Astrocyte of the spinal cord (primary cell): Measurements from ENCODE around the gene ZCRB1.
A peak's percentile ranks its signal among the peaks of the same experiment; 100 is the strongest.

ENCODE experiments used
- DNase-seq: peaks from one replicate; pipeline ENCODE4 v3.0.0; 2011; ENCODE audit warnings: low read depth, low spot score
- H3K4me3 ChIP-seq: 2 replicates; pipeline ENCODE4 v1.5.1; 2011; ENCODE audit warnings: low read depth, mild to moderate bottlenecking, low read length, moderate library complexity
- in situ Hi-C: cut with HindIII; loops from 2 replicates; pipeline ENCODE4 v1.10.0; 2017; ENCODE audit warnings: low sequenced_read_pairs
- TF ChIP-seq, protein P1 (sequence below): IDR thresholded peaks from 2 replicates; pipeline ENCODE4 v1.5.1; 2012; ENCODE audit warnings: low read depth, mild to moderate bottlenecking, low read length, inconsistent platforms

Gene ZCRB1

DNA sequence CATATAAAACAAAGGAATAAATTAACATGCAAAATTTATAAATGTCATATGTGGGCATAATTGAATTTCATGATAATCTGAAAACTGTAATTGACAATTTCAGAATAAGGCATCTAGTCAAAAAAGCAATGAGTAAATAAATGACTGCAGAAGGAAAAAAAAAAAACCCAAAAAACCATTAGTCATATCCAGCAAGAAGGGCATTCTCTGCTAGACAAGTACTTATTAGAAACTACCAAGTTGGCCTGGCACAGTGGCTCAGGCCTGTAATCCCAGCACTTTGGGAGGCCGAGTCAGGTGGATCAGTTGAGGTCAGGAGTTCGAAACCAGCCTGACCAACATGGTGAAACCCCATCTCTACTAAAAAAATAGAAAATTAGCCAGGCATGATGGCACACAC is 17.5 kb downstream of the ZCRB1 start:
- no peak for DNase-seq
- TF ChIP-seq, protein P1, sequence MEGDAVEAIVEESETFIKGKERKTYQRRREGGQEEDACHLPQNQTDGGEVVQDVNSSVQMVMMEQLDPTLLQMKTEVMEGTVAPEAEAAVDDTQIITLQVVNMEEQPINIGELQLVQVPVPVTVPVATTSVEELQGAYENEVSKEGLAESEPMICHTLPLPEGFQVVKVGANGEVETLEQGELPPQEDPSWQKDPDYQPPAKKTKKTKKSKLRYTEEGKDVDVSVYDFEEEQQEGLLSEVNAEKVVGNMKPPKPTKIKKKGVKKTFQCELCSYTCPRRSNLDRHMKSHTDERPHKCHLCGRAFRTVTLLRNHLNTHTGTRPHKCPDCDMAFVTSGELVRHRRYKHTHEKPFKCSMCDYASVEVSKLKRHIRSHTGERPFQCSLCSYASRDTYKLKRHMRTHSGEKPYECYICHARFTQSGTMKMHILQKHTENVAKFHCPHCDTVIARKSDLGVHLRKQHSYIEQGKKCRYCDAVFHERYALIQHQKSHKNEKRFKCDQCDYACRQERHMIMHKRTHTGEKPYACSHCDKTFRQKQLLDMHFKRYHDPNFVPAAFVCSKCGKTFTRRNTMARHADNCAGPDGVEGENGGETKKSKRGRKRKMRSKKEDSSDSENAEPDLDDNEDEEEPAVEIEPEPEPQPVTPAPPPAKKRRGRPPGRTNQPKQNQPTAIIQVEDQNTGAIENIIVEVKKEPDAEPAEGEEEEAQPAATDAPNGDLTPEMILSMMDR, result no peak
- H3K4me3 ChIP-seq, result no peak overlapping the region
- in situ Hi-C loops, result no loop called here

DNA sequence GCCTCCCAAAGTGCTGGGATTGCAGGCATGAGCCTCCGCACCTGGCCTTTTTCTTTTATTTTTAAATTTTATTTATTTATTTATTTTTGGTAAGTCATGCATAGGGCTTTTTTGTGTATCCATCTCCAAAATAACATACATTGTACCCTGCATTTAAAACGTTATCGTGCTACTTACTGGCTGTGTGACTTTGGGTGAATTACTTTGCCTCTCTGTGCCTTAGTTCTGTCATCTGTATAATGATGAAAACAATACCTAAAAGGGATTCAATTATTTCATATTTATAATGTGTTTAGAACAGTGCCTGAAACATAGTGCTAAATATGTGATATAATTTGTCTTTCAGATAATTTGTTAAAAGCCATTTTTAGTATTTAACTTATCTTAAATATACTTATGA is 19.6 kb downstream of the ZCRB1 start:
- H3K4me3 ChIP-seq, result no peak overlapping the region
- in situ Hi-C loops, result no loop called here
- TF ChIP-seq, protein P1, result no peak
- DNase-seq, result no peak

DNA sequence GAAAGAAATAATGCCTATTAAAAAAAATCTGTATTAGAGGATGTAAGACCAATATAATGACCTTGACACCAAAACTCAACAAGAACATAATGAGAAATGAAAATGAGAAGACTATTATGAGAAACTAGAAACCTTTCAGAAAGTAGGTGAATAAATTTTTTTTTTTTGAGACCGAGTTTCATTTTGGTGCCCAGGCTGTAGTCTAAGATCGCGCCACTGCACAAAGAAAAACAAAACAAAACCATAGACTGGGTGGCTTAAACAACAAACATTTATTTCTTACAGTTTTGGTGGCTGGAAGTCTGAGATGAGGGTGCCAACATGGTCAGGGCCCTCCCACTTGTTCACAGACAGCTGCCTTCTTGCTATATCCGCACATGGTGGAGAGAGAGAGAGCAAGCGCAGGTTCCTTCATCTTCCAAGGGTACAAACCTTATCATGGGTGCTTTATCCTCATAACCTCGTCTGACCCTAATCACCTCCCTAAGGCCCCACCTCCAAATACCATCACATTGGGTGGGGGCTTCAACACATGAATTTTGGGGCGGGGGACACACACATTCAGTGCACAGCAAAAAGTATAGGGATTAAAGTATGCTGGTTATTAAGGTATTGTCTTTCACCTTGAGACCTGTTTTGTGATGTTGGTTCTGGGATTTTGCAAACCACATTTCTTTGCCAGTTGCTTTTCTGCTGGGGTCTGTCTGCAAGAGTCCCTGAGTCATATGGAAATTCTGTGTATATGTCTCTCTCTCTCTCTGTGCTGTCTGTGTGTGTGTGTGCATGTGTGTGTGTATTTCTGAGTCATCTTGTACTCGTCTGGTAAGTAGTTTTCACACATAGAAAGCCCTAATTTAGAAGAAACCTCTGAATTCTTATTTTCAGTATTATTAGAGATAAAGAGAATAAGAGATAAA is 26.2 kb downstream of the ZCRB1 start:
- H3K4me3 ChIP-seq, result no peak overlapping the region
- TF ChIP-seq, protein P1, result no peak
- peak; percentile 54 for DNase-seq
- in situ Hi-C loops, result no loop called here

DNA sequence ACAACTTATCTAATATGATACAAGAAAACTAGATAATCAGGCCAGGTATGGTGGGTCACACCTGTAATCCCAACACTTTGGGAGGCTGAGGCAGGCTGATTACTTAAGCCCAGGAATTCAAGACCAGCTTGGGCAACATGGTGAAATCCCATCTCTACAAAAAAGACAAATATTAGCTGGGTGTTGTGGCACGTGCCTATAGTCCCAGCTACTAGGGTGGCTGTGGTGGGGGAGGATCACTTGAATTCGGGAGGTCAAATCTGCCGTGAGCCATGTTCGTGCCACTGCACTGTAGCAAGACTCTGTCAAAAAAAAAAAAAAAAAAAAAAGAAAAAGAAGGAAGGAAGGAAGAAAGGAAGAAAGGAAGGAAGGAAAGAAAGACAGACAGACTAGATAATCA is 27.0 kb downstream of the ZCRB1 start:
- TF ChIP-seq, protein P1, result no peak
- H3K4me3 ChIP-seq, result no peak overlapping the region
- DNase-seq, result no peak
- in situ Hi-C loops, result no loop called here

DNA sequence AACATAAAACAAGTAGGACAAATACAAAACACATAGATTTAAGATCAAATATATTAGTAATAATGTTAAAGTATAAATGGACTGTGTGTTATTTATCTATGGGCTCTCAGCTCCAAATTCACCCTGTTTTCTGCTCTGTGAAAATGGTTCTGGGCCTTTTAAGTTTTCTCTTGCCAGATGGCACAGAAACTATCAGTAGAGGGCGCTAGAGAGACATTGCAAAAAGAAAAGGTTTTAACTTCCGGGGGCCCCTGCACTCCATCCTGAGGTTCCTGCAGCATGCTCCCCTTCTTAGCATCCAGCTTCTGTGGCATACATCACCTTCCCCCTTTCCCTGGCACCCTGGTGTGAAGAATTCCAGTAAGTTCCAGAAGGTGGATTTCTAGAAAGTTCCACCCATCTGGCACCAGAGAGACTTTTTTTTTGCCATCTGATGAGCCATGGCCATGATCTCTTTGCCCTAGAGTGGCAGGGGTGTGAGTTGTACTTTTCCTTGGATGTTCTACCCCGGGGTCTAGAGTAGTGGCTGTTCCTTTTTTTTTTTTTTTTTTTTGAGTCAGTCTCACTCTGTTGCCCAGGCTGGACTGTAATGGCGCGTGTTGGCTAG is 29.3 kb downstream of the ZCRB1 start:
- H3K4me3 ChIP-seq, result no peak overlapping the region
- peak; percentile 29 for DNase-seq
- TF ChIP-seq, protein P1, result peak; percentile 63
- in situ Hi-C loops, result no loop called here

DNA sequence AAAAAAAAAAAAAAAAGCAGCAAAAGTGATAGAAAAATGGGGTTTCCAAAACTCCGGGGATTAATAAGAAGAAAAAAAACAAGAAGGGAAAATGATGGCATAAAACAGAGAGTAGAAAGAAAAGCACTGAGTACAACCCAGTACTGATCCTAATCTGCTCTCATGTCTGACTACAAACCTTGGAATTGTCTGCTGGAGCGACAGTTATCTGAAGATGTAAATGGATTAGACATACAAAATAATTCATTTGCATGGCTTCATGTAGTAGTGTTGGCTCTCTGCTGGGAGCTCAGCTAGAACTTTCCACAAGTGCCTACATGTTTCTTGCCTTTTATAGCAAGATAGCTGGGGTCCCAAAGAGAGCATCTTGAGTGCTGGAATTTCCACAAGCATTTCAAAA is 34.2 kb downstream of the ZCRB1 start:
- in situ Hi-C loops, result no loop called here
- no peak for DNase-seq
- TF ChIP-seq, protein P1, result no peak
- no peak overlapping the region for H3K4me3 ChIP-seq
